ENCODE results near the gene NDNF. TPM values are rescaled to one million over a fixed set of nuclear protein-coding genes. Genes with fewer than 3 reads are reported as not detected.

Gene NDNF
- total RNA-seq, 1 experiment from 2014 or later: 2.4 TPM

GRCh38 chr4:121025540-121025939, 46.8 kb downstream of the NDNF start (continued):
- no peak for TF ChIP-seq CDX4 (CRISPR knock-in tag; IDR thresholded peaks at IDR 0.05; ENCODE audit: borderline replicate concordance)
- no peak for TF ChIP-seq ZNF416 (CRISPR knock-in tag; IDR thresholded peaks at IDR 0.05)
- no peak for TF ChIP-seq ZNF219 (CRISPR knock-in tag; IDR thresholded peaks at IDR 0.05; ENCODE audit: borderline replicate concordance)
- TF ChIP-seq, protein P1, sequence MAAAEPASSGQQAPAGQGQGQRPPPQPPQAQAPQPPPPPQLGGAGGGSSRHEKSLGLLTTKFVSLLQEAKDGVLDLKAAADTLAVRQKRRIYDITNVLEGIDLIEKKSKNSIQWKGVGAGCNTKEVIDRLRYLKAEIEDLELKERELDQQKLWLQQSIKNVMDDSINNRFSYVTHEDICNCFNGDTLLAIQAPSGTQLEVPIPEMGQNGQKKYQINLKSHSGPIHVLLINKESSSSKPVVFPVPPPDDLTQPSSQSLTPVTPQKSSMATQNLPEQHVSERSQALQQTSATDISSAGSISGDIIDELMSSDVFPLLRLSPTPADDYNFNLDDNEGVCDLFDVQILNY (CRISPR knock-in tag; IDR thresholded peaks at IDR 0.05): no peak
- TF ChIP-seq, protein P2, sequence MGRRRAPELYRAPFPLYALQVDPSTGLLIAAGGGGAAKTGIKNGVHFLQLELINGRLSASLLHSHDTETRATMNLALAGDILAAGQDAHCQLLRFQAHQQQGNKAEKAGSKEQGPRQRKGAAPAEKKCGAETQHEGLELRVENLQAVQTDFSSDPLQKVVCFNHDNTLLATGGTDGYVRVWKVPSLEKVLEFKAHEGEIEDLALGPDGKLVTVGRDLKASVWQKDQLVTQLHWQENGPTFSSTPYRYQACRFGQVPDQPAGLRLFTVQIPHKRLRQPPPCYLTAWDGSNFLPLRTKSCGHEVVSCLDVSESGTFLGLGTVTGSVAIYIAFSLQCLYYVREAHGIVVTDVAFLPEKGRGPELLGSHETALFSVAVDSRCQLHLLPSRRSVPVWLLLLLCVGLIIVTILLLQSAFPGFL (CRISPR knock-in tag; IDR thresholded peaks at IDR 0.05; ENCODE audit: borderline replicate concordance): no peak
- TF ChIP-seq NFE2L1 (CRISPR knock-in tag; IDR thresholded peaks at IDR 0.05): no peak
- TF ChIP-seq ZNF138 (CRISPR knock-in tag; conservative IDR thresholded peaks at IDR 0.05): no peak
- TF ChIP-seq, protein P3, sequence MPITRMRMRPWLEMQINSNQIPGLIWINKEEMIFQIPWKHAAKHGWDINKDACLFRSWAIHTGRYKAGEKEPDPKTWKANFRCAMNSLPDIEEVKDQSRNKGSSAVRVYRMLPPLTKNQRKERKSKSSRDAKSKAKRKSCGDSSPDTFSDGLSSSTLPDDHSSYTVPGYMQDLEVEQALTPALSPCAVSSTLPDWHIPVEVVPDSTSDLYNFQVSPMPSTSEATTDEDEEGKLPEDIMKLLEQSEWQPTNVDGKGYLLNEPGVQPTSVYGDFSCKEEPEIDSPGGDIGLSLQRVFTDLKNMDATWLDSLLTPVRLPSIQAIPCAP (CRISPR knock-in tag; IDR thresholded peaks at IDR 0.05): no peak

- H3K36me3 Mint-ChIP-seq: no peaks in the 10 kb centered on the region
- no peak overlapping the region for H3K4me3 Mint-ChIP-seq
- H3K27ac Mint-ChIP-seq: no peak overlapping the region
- ATAC-seq (no peak), DNase-seq (ENCODE audit: low spot score) (no peak)
- no peaks in the 10 kb centered on the region; the same call in 1 of the 2 replicates for H3K9me3 Mint-ChIP-seq
- TF ChIP-seq SP1 (CRISPR knock-in tag; conservative IDR thresholded peaks at IDR 0.05) (no peak), SMAD4 (CRISPR knock-in tag; IDR thresholded peaks at IDR 0.05) (no peak), ZNF532 (CRISPR knock-in tag; IDR thresholded peaks at IDR 0.05; ENCODE audit: borderline replicate concordance) (no peak), CTCF (IDR thresholded peaks at IDR 0.05) (no peak), PRRX2 (CRISPR knock-in tag; IDR thresholded peaks at IDR 0.05) (no peak), JAZF1 (CRISPR knock-in tag; IDR thresholded peaks at IDR 0.05) (no peak), TEAD1 (CRISPR knock-in tag; IDR thresholded peaks at IDR 0.05) (no peak), IRF2 (CRISPR knock-in tag; IDR thresholded peaks at IDR 0.05; ENCODE audit: borderline replicate concordance, low read depth) (no peak), NFE2L1 (CRISPR knock-in tag; IDR thresholded peaks at IDR 0.05) (no peak), CREB1 (CRISPR knock-in tag; IDR thresholded peaks at IDR 0.05) (no peak)
- TF ChIP-seq, protein P3 (CRISPR knock-in tag; IDR thresholded peaks at IDR 0.05): no peak
- TF ChIP-seq, protein P4, sequence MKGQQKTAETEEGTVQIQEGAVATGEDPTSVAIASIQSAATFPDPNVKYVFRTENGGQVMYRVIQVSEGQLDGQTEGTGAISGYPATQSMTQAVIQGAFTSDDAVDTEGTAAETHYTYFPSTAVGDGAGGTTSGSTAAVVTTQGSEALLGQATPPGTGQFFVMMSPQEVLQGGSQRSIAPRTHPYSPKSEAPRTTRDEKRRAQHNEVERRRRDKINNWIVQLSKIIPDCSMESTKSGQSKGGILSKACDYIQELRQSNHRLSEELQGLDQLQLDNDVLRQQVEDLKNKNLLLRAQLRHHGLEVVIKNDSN (CRISPR knock-in tag; IDR thresholded peaks at IDR 0.05): no peak
- H3K27me3 Mint-ChIP-seq (ENCODE audit: low read depth): no peaks in the 10 kb centered on the region
- ChIA-PET POLR2A (no interaction called here), CTCF (no interaction called here)
- H3K4me1 Mint-ChIP-seq: peaks cover 7% of the 10 kb centered on the region
Measured at GRCh38 chr4:121018543-121018942, 53.8 kb downstream of the NDNF start.

All from WTC11 (cell line).